Stimulated activated CD4-positive, alpha-beta T cell treated with anti-CD3 and anti-CD28 coated beads, Interleukin-15, amount 100 ng/mL, for 1 hour (primary cell): Measurements from ENCODE around the gene PSG5.
"Not testable (repeated sequence)": the region's sequence is repeated elsewhere in the genome, so short reads cannot be mapped to it uniquely, and the experiment has no call there.

Source experiments
- DNase-seq, 2 donors: peaks; one replicate each; pipeline ENCODE4 v3.0.0-alpha.2; 2020; ENCODE audit warnings: low read depth in 1 of 2, low spot score in 1 of 2

Gene PSG5

DNA sequence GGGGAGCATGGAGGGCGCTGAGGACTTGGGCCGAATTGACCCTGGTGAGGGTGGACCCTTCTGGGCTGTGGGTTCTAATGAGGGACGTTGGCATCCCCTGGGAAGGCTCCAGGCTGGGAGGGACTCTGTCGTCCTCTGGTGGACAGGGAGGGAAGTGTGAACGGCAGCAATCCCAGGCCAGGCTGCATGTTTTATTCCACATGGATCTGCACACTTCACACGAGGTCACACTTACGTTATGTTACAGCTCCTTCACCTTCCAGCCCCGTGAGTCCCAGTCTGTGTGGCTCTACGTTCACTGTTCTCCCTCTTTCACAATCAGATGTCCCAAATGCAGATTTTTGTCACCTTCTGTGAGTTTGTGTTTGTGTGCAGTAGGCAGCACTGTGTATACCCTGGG lies 1.8 kb upstream of the PSG5 start:
- not testable (repeated sequence) for DNase-seq

DNA sequence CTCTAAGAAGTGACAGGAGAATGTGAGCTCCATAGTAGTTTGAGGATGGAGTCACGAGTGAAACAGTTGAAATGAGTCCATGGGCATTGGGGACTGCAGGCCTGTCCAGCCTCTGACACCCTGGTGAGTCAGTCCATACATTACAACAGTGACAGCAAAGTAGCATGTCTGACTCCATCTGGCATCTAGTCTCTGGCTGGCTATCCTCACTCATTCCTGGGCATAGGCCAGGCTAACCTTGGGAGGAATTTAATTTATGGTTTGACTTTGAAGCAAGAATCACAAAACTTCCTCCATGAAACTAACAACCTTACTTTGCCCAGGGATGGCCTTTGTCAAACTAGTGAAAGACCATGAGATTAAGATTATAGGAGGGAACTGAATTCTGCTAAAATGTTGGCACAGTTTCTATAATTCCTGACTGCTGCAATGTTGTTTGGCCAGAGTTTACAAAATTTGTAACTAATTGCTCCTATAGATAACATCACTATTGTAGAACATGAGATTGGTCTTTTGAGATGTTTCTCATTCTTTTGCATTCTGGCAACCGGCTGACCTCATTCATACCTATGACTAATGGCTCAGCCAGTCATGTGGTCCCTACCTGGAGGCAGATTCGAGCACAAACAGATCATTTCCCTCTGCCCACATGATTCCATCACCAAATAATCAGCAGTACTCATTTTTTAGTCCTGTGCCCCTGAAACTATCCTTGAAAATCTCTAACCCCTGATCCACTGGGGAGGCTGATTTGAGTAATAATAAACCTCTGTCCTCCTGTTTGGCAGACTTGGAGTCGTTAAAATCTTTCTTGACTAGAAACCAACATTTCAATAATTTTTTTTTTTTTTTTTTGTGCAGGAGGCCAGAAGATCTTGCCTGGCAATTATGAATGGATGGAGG lies 4.2 kb downstream of the PSG5 start:
- not testable (repeated sequence) for DNase-seq

DNA sequence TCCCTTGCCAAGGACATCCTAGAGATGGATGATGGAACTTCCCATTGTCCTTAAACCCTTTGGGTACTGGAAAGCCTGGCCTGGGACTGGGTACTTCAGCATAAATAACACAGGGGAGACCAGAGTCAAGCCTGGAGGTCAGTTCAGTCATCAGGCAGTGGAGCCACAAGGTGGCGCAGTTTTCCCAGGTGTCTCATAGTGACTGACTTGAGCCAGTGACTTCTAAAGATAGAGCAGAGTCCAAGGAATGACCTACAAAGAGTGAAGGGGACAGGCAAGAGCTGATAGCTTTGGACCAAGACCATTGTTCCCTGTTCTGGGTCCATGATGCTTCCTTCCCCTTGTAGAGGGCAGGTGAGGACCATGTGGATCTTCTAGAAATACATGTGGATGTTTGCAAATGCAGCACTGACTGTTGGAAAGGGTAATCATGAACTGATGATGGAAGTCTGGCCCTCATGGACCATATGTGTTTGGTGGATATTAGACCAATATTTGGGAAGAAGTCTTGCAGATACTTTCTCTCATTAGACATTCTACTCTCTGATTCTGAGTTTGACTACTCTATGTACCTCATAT lies 6.7 kb downstream of the PSG5 start:
- not testable (repeated sequence) for DNase-seq

DNA sequence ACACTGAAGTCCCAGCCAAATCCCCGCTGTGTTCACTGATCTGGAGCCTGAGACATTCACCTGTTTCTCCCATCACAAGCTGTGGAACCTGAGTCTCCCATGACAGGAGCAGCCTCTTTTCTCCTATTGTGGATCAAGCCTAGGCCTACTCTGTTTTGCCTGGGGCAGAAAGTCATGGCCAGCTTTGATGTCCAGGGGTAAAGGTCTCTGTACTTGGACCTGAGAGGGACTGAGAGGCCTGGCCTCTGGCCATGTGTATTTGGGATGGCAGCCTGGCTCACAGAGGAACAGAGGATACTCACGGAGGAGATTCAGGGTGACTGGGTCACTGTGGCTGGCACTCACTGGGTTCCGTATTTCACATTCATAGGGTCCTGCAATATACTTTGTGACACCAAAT lies 7.8 kb downstream of the PSG5 start:
- not testable (repeated sequence) for DNase-seq

DNA sequence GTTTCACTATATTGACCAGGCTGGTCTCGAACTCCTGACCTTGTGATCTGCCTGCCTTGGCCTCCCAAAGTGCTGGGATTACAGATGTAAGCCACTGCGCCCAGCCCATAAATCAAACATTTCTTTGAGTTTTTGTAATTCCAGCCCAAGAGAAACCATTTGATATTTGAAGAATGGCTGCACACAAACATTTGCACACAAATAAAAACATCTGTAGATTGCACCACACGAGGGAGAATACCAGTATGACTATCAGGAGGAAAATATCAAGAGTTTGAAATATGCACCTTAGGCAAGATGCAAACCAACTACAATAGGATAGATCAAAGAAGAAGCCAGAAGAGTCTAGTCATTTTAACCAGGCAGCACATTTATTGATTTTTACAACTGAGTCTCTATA lies 20.4 kb downstream of the PSG5 start:
- DNase-seq: not testable (repeated sequence)

DNA sequence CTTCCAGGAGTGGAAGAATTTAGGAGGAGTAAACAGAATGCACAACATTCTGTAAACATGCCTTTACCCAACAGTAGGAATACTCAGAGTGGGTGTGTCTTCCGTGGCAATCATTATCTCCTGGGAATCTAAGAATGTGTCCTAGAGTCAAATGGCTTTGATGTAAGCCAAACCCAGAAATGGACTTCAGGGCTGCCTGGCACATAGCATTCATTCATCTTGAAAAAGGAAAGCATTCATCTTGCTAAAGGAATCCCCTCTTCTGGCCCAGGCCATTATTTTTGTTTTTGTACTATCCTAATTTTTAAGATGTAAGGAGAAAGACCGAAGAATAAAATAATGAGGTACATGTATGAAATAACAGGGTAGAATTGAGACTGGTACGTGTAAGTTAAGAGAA lies 23.2 kb downstream of the PSG5 start:
- DNase-seq: not testable (repeated sequence)

DNA sequence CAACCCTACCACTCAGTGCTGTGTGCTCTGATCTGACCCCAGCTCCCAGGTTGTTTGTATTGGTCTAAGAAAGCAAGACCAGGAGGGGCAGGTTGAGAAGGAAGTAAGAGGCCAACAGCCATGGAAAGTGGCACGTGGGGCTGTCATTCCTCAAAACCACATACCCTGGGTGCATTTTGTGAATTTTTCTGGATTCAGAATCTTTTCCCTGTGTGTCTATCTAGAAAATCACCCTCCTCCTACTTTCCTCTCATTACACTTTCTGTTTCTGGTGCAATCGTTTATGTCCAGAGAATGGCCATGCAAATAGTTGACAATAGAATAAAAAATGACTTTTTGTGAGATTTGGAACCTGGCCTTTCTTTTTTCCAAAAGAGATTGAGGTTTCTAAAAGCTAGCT lies 24.1 kb downstream of the PSG5 start:
- not testable (repeated sequence) for DNase-seq

DNA sequence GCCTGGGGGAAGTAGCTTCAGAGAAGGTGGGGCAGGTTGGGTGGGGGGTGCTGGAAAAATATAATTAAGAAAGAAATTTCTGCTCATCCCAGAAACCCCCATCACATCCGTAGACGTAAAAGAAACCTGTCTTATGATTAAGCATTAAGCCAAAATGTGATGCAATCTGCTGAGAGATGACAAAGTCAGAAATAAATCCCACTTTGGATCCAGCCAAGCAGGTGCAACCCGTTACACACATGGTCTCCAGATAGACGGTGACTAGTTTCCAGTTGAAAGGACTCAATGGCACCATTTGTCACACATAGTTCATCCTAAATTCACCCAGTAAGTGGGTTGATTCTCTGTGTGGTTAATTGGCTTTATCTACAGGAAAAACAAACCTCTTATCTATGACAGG lies 34.1 kb downstream of the PSG5 start:
- DNase-seq: no peak

DNA sequence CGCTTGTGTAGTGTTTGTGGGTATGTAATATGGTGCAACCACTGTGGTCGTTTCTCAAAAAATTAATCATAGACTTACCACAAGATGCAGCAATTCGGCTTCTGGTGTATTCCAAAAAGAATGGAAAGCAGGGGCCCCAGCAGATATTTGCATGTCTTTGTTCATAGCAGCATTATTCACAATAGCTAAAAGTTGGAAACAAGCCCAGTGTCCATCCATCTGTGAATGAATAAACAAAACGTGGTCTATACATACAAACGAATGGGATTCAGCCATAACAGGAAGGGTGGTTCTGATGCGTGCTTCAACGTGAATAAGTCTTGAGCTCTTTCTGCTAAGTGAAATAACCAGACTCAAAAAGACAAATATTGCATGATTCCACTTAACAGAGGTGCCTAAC lies 36.5 kb downstream of the PSG5 start:
- not testable (repeated sequence) for DNase-seq

DNA sequence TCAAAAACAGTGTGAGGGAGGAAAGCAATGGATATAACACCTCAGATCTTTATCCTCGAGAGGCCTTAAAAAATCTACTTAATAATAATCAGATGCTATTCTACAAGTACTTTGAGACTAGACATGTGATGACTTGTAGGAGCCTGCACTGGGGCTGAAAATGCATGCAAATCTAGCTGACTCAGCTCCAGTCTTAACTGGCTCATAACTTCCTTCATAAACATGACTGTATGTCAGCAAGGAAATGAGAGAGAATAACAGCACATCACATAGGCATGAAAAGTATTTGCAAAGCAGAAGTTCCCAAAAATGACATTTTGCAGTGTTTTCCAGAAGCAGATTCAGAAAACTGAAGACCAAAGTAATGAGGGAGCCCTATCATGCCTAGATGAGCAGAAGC lies 38.1 kb downstream of the PSG5 start:
- no peak for DNase-seq

DNA sequence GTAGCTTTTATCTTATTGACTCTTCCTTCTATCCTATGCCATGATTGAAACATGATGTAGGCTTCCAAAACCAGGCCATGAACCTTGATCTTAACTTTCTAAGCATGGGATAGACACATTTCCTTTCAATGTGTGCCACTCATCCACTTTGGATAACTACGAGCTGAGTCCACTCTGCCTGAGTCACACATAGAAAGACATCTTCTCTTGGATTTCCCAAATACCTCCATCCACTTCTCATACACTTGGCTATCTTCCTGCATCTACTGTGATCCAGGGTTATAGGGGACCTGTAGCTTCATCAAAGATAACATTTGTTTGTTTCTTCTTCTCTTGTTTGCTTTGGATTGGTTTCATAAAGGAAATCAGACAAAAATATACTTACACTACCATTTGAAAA lies 44.6 kb downstream of the PSG5 start:
- not testable (repeated sequence) for DNase-seq

DNA sequence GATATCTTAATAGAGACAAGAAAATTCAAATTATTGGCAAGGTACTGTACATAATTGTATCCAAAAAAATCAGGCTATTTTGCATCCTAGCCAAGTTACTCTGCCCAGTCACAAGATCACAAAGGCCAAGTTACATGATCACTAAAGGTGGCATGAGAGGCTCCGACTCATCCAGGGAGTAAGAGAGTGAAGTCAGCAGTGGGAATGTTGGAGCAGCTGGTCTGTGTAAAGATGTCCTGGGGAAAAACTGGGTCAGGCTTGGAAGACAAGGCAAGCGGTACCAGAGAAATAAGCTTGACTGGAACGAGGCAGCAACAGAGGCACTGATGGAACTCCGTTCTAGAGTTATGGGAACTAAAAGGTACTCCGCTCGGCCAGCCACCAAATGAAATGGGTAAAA lies 53.6 kb downstream of the PSG5 start:
- DNase-seq: no peak

DNA sequence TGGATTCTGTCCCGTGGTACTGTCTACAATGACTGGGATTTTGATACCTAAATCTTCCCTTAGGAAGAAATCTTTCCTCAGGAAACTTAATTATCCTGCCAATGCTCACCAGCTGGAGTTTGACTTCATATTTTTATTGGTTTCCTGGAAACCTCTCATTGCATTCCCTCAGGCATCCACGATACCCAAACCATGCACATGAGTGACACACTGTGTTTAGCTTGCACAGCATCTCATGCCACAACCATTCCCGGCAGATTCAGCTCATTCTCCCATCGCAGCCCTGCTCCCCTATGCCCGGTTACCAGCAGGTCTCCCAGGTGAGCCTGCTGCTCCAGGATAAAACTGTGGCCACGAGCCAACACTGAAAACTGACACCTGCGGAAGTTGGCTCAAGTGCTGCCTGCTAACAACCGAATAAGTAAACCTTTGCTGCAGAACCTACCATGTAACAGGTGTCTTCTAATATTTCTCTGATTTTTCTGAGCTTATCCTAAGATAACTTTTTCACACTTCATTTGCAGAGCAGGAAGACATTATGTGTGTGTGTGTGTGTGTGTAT lies 55.0 kb downstream of the PSG5 start:
- not testable (repeated sequence) for DNase-seq

DNA sequence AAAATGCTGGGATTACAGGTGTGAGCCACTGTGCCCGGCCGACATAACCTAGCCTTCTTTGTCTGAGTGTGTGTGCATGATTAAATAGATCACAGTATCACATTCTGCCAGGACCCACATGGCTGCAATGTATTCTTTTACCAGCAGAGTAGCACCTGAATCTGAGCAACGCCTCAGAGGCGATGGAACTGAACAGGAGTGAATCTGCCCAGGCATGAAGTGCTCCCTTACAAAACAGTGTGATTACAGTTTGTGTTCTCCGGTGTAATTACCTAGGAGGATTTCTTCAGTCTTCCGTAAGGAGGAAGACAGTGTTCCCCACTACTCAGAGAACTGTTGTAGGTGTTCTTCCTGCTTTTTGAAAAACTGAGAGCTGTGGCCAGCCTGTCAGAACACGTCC lies 57.1 kb downstream of the PSG5 start:
- DNase-seq: not testable (repeated sequence)

DNA sequence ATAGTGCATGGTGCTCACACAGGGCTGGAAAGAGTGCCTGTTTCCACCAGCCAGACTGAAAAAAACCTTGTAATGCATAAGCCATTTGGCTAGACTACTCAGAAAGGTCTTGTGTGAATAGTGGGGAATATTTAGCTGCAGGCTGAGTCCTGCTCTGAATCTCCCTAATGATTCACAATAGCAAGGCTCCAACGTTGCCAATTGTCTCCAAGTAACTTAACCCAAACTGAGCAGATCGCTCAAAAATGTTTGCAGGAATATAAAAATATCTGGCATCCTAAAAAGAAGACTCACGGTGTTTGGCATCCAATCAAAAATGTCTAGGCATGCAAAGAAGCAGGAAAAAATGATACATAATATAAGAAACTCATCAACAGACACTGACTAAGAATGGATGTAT lies 59.0 kb downstream of the PSG5 start:
- not testable (repeated sequence) for DNase-seq

DNA sequence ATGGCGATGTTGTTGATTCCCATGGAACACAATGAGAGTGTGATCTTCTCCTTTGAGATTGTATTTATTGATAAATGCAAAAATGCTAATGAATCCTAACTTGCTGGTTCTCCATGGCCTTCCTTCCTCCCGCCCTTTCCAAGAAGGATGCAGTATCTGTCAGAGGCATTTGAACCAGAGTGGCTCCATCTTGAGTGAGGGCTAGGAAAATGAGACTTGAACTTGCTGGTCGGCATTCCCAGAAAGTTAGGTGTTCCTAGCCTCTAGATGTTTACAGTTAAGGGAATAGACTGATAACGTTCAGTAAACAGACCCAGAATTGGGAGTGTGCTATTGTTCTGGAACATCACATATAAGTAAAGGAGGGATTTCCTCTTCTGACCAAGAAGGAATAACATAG lies 59.6 kb downstream of the PSG5 start:
- DNase-seq: no peak

DNA sequence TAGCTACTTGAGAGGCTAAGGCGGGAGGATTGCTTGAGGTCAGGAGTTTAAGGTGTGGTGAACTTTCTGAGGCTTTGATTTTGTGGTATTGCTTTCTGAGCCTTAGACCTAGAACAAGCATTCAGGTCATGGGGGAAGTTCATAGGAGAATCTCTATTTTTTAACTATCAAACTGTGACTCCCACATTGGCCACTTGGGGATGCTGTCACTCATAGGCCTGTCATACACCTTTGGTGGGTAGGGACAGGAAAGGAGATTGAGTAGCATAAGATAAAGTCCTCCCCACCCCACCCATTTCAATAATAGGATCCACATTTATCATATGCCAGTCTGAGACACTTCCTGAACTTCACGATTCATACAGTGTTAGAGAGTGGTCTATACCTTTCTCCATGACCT lies 62.0 kb downstream of the PSG5 start:
- DNase-seq: no peak

DNA sequence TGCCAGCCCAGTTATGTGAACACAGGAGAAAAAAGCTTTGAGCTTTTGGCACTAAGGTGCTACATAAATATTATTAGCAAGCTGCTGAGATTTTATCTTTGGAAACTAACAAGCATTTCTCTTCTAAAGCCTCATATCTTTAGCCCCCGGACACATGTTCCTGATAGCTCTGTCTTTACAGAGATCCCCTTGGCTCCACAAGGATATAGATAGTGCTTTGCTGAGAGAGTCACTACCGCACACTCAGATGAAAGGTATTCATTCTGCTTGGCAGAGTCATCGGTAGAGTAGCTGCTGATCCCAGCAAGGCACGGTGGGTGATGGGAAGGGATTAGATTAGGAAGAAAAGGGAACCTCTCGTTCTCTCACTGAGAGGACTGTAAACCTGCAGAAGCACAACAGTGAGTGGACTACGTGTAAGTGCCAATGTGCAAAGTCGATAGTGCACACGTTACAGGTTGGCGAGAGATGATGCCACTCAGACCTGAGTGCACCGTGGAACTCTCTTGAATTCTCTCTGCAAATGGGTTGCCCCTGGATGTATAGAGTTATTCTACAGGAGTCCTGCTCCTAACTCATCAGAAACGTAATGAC lies 65.8 kb downstream of the PSG5 start:
- not testable (repeated sequence) for DNase-seq

DNA sequence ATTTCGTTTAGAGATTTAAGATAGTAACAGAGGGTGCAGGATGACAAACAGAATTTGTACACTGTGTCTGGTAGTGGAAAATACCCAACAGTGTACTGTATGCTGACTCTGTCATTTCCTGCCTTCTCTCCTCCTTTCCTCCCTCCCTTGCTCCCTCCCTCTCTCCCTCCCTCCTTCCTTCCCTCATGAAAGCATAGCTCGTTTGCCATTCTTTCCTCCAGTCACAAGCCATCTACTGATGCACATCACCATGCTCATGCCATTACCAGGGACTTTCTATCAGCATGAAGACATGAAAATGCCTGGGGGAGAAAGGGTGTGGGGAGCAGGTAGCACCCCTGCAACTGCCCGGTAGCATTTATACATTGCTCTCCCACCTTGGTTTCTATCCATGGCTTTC lies 66.8 kb downstream of the PSG5 start:
- DNase-seq: not testable (repeated sequence)
